Keratinocyte (primary cell): ENCODE results near the gene CLSTN1.

Experiments
- CTCF ChIP-seq, 3 experiments: IDR thresholded peaks in 1 of 3; conservative IDR thresholded peaks in 1 of 3; optimal IDR thresholded peaks in 1 of 3; 2 replicates in 2 of 3; 3 replicates in 1 of 3; pipeline versions ENCODE3 to v1.5.1; 2011; ENCODE audit warnings: low read length in 3 of 3, mild to moderate bottlenecking in 3 of 3, moderate library complexity in 2 of 3, control low read depth in 1 of 3, inconsistent platforms in 1 of 3; ENCODE audit not compliant: insufficient read depth in 2 of 3; ENCODE audit errors: extremely low read depth in 1 of 3
- EZH2 ChIP-seq: IDR thresholded peaks from one replicate; pipeline ENCODE4 v1.6.1; 2012; ENCODE audit warnings: inconsistent platforms, mild to moderate bottlenecking, low read length, moderate library complexity

GRCh38 chr1:9808459-9808858, 15.3 kb downstream of the CLSTN1 start:
- TF ChIP-seq CTCF (optimal IDR thresholded peaks at IDR 0.05 in 1 of 3, IDR thresholded peaks at IDR 0.05 in 1 of 3, conservative IDR thresholded peaks at IDR 0.05 in 1 of 3; ENCODE audit: extremely low read depth in 1 of 3, insufficient read depth in 2 of 3, low read length in 3 of 3) (no peak), EZH2 (no peak)
